ENCODE results near the gene COL13A1. TPM values are rescaled to one million over a fixed set of nuclear protein-coding genes. Genes with fewer than 3 reads are reported as not detected.

The COL13A1 gene
- total and polyA plus RNA-seq, 4 donors: 0.17 to 0.47 (median 0.18) TPM

- TF ChIP-seq ATF3 (IDR thresholded peaks at IDR 0.05) (no peak), TAF1 (conservative IDR thresholded peaks at IDR 0.05) (no peak), RXRA (IDR thresholded peaks at IDR 0.05) (no peak)
Measured at GRCh38 chr10:69969977-69970376, 168.3 kb downstream of the COL13A1 start (continued).

- peaks cover 0 to 8% (median 0%) of the 10 kb centered on the region in 4 donors for H3K27me3 ChIP-seq (ENCODE audit: control insufficient read depth in 4 of 4, insufficient read depth in 4 of 4, low read length in 3 of 4)
- no peaks in the 10 kb centered on the region for H3K36me3 ChIP-seq (ENCODE audit: control insufficient read depth in 4 of 4, insufficient read depth in 3 of 4, low read depth in 1 of 4, low read length in 3 of 4)
- H3K9ac ChIP-seq (ENCODE audit: low read depth in 1 of 2, low read length in 2 of 2): no peak overlapping the region
- TF ChIP-seq EGR1 (IDR thresholded peaks at IDR 0.05; ENCODE audit: low read depth in 2 of 2) (no peak), ZBTB33 (IDR thresholded peaks at IDR 0.05) (no peak), CTCF (IDR thresholded peaks at IDR 0.05; ENCODE audit: low read depth, low read length, missing input control) (no peak), MAX (IDR thresholded peaks at IDR 0.05) (no peak), REST (IDR thresholded peaks at IDR 0.05) (no peak), RXRA (IDR thresholded peaks at IDR 0.05) (no peak), RAD21 (IDR thresholded peaks at IDR 0.05) (no peak), NR2F2 (IDR thresholded peaks at IDR 0.05) (no peak), TAF1 (conservative IDR thresholded peaks at IDR 0.05) (no peak), SP1 (IDR thresholded peaks at IDR 0.05) (no peak), FOXA1 (IDR thresholded peaks at IDR 0.05) (no peak), YY1 (IDR thresholded peaks at IDR 0.05) (no peak), JUND (IDR thresholded peaks at IDR 0.05) (no peak), HNF4A (conservative IDR thresholded peaks at IDR 0.05) (no peak)
- H3K4me1 ChIP-seq (ENCODE audit: control insufficient read depth in 4 of 4, insufficient read depth in 4 of 4, low read length in 3 of 4): no peaks in the 10 kb centered on the region
- 86% methylated on average over 3 of the region's 3 CpGs for WGBS
- no peak overlapping the region for H3K4me3 ChIP-seq (ENCODE audit: low read depth in 1 of 3, low read length in 3 of 3)
- H3K9me3 ChIP-seq (ENCODE audit: control insufficient read depth in 4 of 4, low read length in 3 of 4): no peaks in the 10 kb centered on the region
- no peak overlapping the region for H3K27ac ChIP-seq (ENCODE audit: low read depth in 1 of 2, low read length in 2 of 2)
- no peak for DNase-seq (ENCODE audit: low spot score)
Measured at GRCh38 chr10:69972981-69973397, 171.3 kb downstream of the COL13A1 start.
